NCI-H2171 (cell line): ENCODE measurements around the gene PLEKHH2.

Experiments
- DNase-seq: peaks from one replicate; lab custom pipeline; 2025; lab: John Stamatoyannopoulos, UW

PLEKHH2 gene

GRCh38 chr2:43812947-43813346 lies 175.9 kb downstream of the PLEKHH2 start:
- DNase-seq: no peak

GRCh38 chr2:43814711-43815110 lies 177.7 kb downstream of the PLEKHH2 start:
- DNase-seq: no peak
